Neural progenitor cell (in vitro differentiated cells): Measurements from ENCODE around the gene DNAH9. TPM values are rescaled to one million over a fixed set of nuclear protein-coding genes. Genes with fewer than 3 reads are reported as not detected.

Source experiments
- DNase-seq: peaks from one replicate; pipeline ENCODE4 v3.0.0-alpha.2; 2016; ENCODE audit warnings: low spot score
- H2AFZ ChIP-seq: fragments of 200-600 bp; sonication (generic); replicated peaks from 2 replicates; pipeline ENCODE4 v1.6.1; 2016; ENCODE audit warnings: antibody characterized with exemption
- H3F3A ChIP-seq: fragments of 200-600 bp; sonication (generic); 2 replicates; pipeline ENCODE4 v1.6.1; 2016; ENCODE audit warnings: antibody characterized with exemption, low read depth
- H3K27ac ChIP-seq: fragments of 200-600 bp; sonication (generic); 2 replicates; pipeline ENCODE4 v1.5.1; 2016; ENCODE audit warnings: mild to moderate bottlenecking
- H3K27me3 ChIP-seq: fragments of 200-600 bp; sonication (generic); 2 replicates; pipeline ENCODE4 v1.6.1; 2016; ENCODE audit warnings: mild to moderate bottlenecking, moderate library complexity
- H3K36me3 ChIP-seq: fragments of 200-600 bp; sonication (generic); 2 replicates; pipeline ENCODE4 v1.5.1; 2016
- H3K4me1 ChIP-seq: fragments of 200-600 bp; sonication (generic); 2 replicates; pipeline ENCODE4 v1.6.1; 2016; ENCODE audit warnings: mixed run types
- H3K4me2 ChIP-seq: fragments of 200-600 bp; sonication (generic); 2 replicates; pipeline ENCODE4 v1.6.1; 2016
- H3K4me3 ChIP-seq: fragments of 200-600 bp; sonication (generic); 2 replicates; pipeline ENCODE4 v1.5.1; 2016
- H3K79me2 ChIP-seq: fragments of 200-600 bp; sonication (generic); 2 replicates; pipeline ENCODE4 v1.6.1; 2016; ENCODE audit warnings: low read depth
- H3K9ac ChIP-seq: fragments of 200-600 bp; sonication (generic); 2 replicates; pipeline ENCODE4 v1.6.1; 2016
- H3K9me3 ChIP-seq: fragments of 200-600 bp; sonication (generic); 2 replicates; pipeline ENCODE4 v1.5.1; 2016; ENCODE audit warnings: low read depth
- H4K20me1 ChIP-seq: fragments of 200-600 bp; sonication (generic); 2 replicates; pipeline ENCODE4 v1.6.1; 2016; ENCODE audit warnings: low read depth
- H3K27ac Mint-ChIP-seq: 3 replicates; pipeline ENCODE4 v1.8.0; 2021; ENCODE audit warnings: mixed read lengths
- H3K27me3 Mint-ChIP-seq: 2 replicates; pipeline ENCODE4 v1.8.0; 2022; ENCODE audit warnings: low read depth, mild to moderate bottlenecking, inconsistent platforms, moderate library complexity, mixed read lengths; ENCODE audit not compliant: insufficient read depth
- H3K36me3 Mint-ChIP-seq: 3 replicates; pipeline ENCODE4 v1.8.0; 2021; ENCODE audit warnings: mixed read lengths
- H3K4me1 Mint-ChIP-seq: 3 replicates; pipeline ENCODE4 v1.8.0; 2021; ENCODE audit warnings: mixed read lengths
- H3K4me3 Mint-ChIP-seq: 3 replicates; pipeline ENCODE4 v1.8.0; 2021; ENCODE audit warnings: mild to moderate bottlenecking, moderate library complexity, mixed read lengths
- H3K9me3 Mint-ChIP-seq: 3 replicates; pipeline ENCODE4 v1.8.0; 2020; ENCODE audit warnings: mixed read lengths
- EZH2 ChIP-seq: fragments of 200-600 bp; sonication (generic); IDR thresholded peaks from 2 replicates; pipeline ENCODE4 v1.6.1; 2017; ENCODE audit warnings: antibody characterized with exemption, mild to moderate bottlenecking, moderate library complexity
- EZH2phosphoT487 ChIP-seq: fragments of 200-600 bp; sonication (generic); IDR thresholded peaks from 2 replicates; pipeline ENCODE4 v1.6.1; 2017; ENCODE audit warnings: antibody characterized with exemption
- total RNA-seq: library from RNA; depleted of rRNA; stranded (reverse); fragments of >200 nt; gene quantifications from 2 replicates; pipeline ENCODE4 v1.2.3, GENCODE V29; 2015; ENCODE audit warnings: low replicate concordance
- TF ChIP-seq, protein P1 (sequence below): fragments of 200-600 bp; sonication (generic); IDR thresholded peaks from 2 replicates; pipeline ENCODE4 v1.5.1; 2017; ENCODE audit warnings: antibody characterized with exemption, mild to moderate bottlenecking

The DNAH9 gene
- total RNA-seq, 1 donor from 2014 or later: 1.3 TPM

GRCh38 chr17:11924076-11924475 lies 325.8 kb downstream of the DNAH9 start:
- DNase-seq: no peak
- Histone ChIP-seq H3F3A (no peaks in the 10 kb centered on the region), H3K27ac (no peak overlapping the region), H3K4me2 (no peak overlapping the region), H3K36me3 (no peaks in the 10 kb centered on the region), H3K9ac (no peak overlapping the region), H3K4me3 (no peak overlapping the region), H4K20me1 (no peaks in the 10 kb centered on the region), H3K27me3 (no peaks in the 10 kb centered on the region), H3K4me1 (peaks cover 9% of the 10 kb centered on the region), H3K79me2 (no peaks in the 10 kb centered on the region), H2AFZ (peak overlapping the region; percentile 26), H3K9me3 (no peaks in the 10 kb centered on the region)
- Mint-ChIP-seq H3K4me3 (no peak overlapping the region), H3K9me3 (peaks cover 2% of the 10 kb centered on the region), H3K4me1 (peaks cover 11% of the 10 kb centered on the region), H3K27ac (no peak overlapping the region), H3K27me3 (peaks cover 4% of the 10 kb centered on the region), H3K36me3 (no peaks in the 10 kb centered on the region)
- TF ChIP-seq EZH2 (no peak), EZH2phosphoT487 (no peak)
- TF ChIP-seq, protein P1, sequence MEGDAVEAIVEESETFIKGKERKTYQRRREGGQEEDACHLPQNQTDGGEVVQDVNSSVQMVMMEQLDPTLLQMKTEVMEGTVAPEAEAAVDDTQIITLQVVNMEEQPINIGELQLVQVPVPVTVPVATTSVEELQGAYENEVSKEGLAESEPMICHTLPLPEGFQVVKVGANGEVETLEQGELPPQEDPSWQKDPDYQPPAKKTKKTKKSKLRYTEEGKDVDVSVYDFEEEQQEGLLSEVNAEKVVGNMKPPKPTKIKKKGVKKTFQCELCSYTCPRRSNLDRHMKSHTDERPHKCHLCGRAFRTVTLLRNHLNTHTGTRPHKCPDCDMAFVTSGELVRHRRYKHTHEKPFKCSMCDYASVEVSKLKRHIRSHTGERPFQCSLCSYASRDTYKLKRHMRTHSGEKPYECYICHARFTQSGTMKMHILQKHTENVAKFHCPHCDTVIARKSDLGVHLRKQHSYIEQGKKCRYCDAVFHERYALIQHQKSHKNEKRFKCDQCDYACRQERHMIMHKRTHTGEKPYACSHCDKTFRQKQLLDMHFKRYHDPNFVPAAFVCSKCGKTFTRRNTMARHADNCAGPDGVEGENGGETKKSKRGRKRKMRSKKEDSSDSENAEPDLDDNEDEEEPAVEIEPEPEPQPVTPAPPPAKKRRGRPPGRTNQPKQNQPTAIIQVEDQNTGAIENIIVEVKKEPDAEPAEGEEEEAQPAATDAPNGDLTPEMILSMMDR: no peak

- Histone ChIP-seq H3K79me2 (no peaks in the 10 kb centered on the region), H3K4me3 (no peak overlapping the region), H3K27me3 (no peaks in the 10 kb centered on the region), H3K9me3 (no peaks in the 10 kb centered on the region), H4K20me1 (no peaks in the 10 kb centered on the region), H3K4me1 (peaks cover 9% of the 10 kb centered on the region), H2AFZ (peak overlapping the region; percentile 54), H3K9ac (no peak overlapping the region), H3K36me3 (no peaks in the 10 kb centered on the region), H3F3A (no peaks in the 10 kb centered on the region), H3K27ac (no peak overlapping the region), H3K4me2 (no peak overlapping the region)
- TF ChIP-seq, protein P1: no peak
- DNase-seq: no peak
- peaks cover 11% of the 10 kb centered on the region for H3K4me1 Mint-ChIP-seq
- H3K27ac Mint-ChIP-seq: no peak overlapping the region
- H3K9me3 Mint-ChIP-seq: peaks cover 2% of the 10 kb centered on the region
- H3K4me3 Mint-ChIP-seq: no peak overlapping the region
- H3K27me3 Mint-ChIP-seq: peaks cover 4% of the 10 kb centered on the region
- H3K36me3 Mint-ChIP-seq: no peaks in the 10 kb centered on the region
Observed at GRCh38 chr17:11925262-11926021, 327.2 kb downstream of the DNAH9 start.

- H3K27me3 ChIP-seq: no peaks in the 10 kb centered on the region
- H3K4me3 ChIP-seq: no peak overlapping the region
- Mint-ChIP-seq H3K4me3 (no peak overlapping the region), H3K36me3 (no peaks in the 10 kb centered on the region), H3K27me3 (peaks cover 9% of the 10 kb centered on the region), H3K27ac (no peak overlapping the region), H3K9me3 (peaks cover 2% of the 10 kb centered on the region), H3K4me1 (peaks cover 11% of the 10 kb centered on the region)
- DNase-seq: no peak
- no peak overlapping the region for H3K27ac ChIP-seq
- H3K4me2 ChIP-seq: no peak overlapping the region
- H4K20me1 ChIP-seq: no peaks in the 10 kb centered on the region
- TF ChIP-seq EZH2: no peak
- no peak for TF ChIP-seq EZH2phosphoT487
- TF ChIP-seq, protein P1: no peak
- peaks cover 9% of the 10 kb centered on the region for H3K4me1 ChIP-seq
- no peak overlapping the region for H3K9ac ChIP-seq
- no peak overlapping the region for H2AFZ ChIP-seq
- no peaks in the 10 kb centered on the region for H3K79me2 ChIP-seq
- H3K9me3 ChIP-seq: no peaks in the 10 kb centered on the region
- H3F3A ChIP-seq: no peaks in the 10 kb centered on the region
- H3K36me3 ChIP-seq: no peaks in the 10 kb centered on the region
Observed at GRCh38 chr17:11928436-11928835, 330.2 kb downstream of the DNAH9 start.
